Glutamatergic neuron (in vitro differentiated cells): ENCODE results near the gene VSIG10. TPM values are rescaled to one million over a fixed set of nuclear protein-coding genes. Genes with fewer than 3 reads are reported as not detected.

Experiments
- DNase-seq: peaks from one replicate; pipeline ENCODE4 v3.0.0; 2022
- H3K27ac Mint-ChIP-seq: one replicate; pipeline ENCODE4 v1.8.0; 2020; ENCODE audit warnings: mild to moderate bottlenecking, mixed read lengths, inconsistent platforms; ENCODE audit not compliant: unreplicated experiment
- H3K27me3 Mint-ChIP-seq: one replicate; pipeline ENCODE4 v1.8.0; 2020; ENCODE audit warnings: mild to moderate bottlenecking, moderate library complexity, mixed read lengths, inconsistent platforms; ENCODE audit not compliant: unreplicated experiment
- H3K36me3 Mint-ChIP-seq: one replicate; pipeline ENCODE4 v1.8.0; 2020; ENCODE audit warnings: mild to moderate bottlenecking, mixed read lengths, inconsistent platforms; ENCODE audit not compliant: unreplicated experiment
- H3K4me1 Mint-ChIP-seq: one replicate; pipeline ENCODE4 v1.8.0; 2020; ENCODE audit warnings: mild to moderate bottlenecking, low read depth, mixed read lengths, inconsistent platforms; ENCODE audit not compliant: unreplicated experiment
- H3K4me3 Mint-ChIP-seq: one replicate; pipeline ENCODE4 v1.8.0; 2020; ENCODE audit warnings: mild to moderate bottlenecking, mixed read lengths, inconsistent platforms; ENCODE audit not compliant: unreplicated experiment
- H3K9me3 Mint-ChIP-seq: one replicate; pipeline ENCODE4 v1.8.0; 2020; ENCODE audit warnings: mild to moderate bottlenecking, moderate library complexity, mixed read lengths, inconsistent platforms; ENCODE audit not compliant: unreplicated experiment
- CTCF ChIP-seq: fragments of 200-600 bp; sonication (generic); IDR thresholded peaks from one replicate; pipeline ENCODE4 v1.5.0; 2021; ENCODE audit not compliant: partially characterized antibody, unreplicated experiment
- total RNA-seq: library from RNA; stranded (reverse); fragmentation: NEBNext Ultra II Directional; extraction: Animal tissue kit (Norgen Biotek cat#: 25700); gene quantifications from one replicate; pipeline ENCODE4 v1.2.1, GENCODE V29; 2021; ENCODE audit not compliant: unreplicated experiment

Gene VSIG10
- total RNA-seq, 1 donor from 2014 or later = 13.3 TPM

- no peaks in the 10 kb centered on the region for H3K9me3 Mint-ChIP-seq
- no peak overlapping the region for H3K27ac Mint-ChIP-seq
- no peak for DNase-seq
- peaks cover 3% of the 10 kb centered on the region for H3K4me1 Mint-ChIP-seq
- no peaks in the 10 kb centered on the region for H3K36me3 Mint-ChIP-seq
- H3K4me3 Mint-ChIP-seq = no peak overlapping the region
- no peak for TF ChIP-seq CTCF
- peaks cover 3% of the 10 kb centered on the region for H3K27me3 Mint-ChIP-seq
Observed at GRCh38 chr12:118065380-118065779, 38.4 kb downstream of the VSIG10 start.

GRCh38 chr12:118064608-118065007 lies 39.2 kb downstream of the VSIG10 start:
- H3K27me3 Mint-ChIP-seq = peaks cover 4% of the 10 kb centered on the region
- no peak overlapping the region for H3K4me3 Mint-ChIP-seq
- peak; percentile 31 for TF ChIP-seq CTCF
- H3K9me3 Mint-ChIP-seq = peaks cover 3% of the 10 kb centered on the region
- H3K27ac Mint-ChIP-seq = no peak overlapping the region
- DNase-seq = no peak
- peaks cover 10% of the 10 kb centered on the region for H3K4me1 Mint-ChIP-seq
- H3K36me3 Mint-ChIP-seq = no peaks in the 10 kb centered on the region

- peaks cover 4% of the 10 kb centered on the region for H3K27me3 Mint-ChIP-seq
- H3K4me1 Mint-ChIP-seq = peaks cover 12% of the 10 kb centered on the region
- H3K36me3 Mint-ChIP-seq = no peaks in the 10 kb centered on the region
- H3K9me3 Mint-ChIP-seq = peaks cover 3% of the 10 kb centered on the region
- TF ChIP-seq CTCF = no peak
- no peak overlapping the region for H3K27ac Mint-ChIP-seq
- no peak for DNase-seq
- H3K4me3 Mint-ChIP-seq = no peak overlapping the region
Observed at GRCh38 chr12:118063576-118064391, 40.0 kb downstream of the VSIG10 start.

- H3K9me3 Mint-ChIP-seq = peaks cover 3% of the 10 kb centered on the region
- DNase-seq = peak; percentile 20
Observed at GRCh38 chr12:118061873-118062843, 41.7 kb downstream of the VSIG10 start.

More at GRCh38 chr12:118061873-118062843, 41.7 kb downstream of the VSIG10 start:
- no peak for TF ChIP-seq CTCF
- peaks cover 4% of the 10 kb centered on the region for H3K27me3 Mint-ChIP-seq
- peak overlapping the region; percentile 100 for H3K4me3 Mint-ChIP-seq
- peak overlapping the region; percentile 59 for H3K27ac Mint-ChIP-seq
- peaks cover 12% of the 10 kb centered on the region for H3K4me1 Mint-ChIP-seq
- no peaks in the 10 kb centered on the region for H3K36me3 Mint-ChIP-seq
